Neuronal stem cell (in vitro differentiated cells): ENCODE measurements around the gene EVI5.

Experiments
- DNase-seq: peaks from one replicate; pipeline ENCODE4 v3.0.0-alpha.2; 2013; ENCODE audit warnings: low spot score
- H2AFZ ChIP-seq: one replicate; pipeline ENCODE4 v1.6.1; 2013; ENCODE audit warnings: mild to moderate bottlenecking, low read length, inconsistent platforms
- H2AK5ac ChIP-seq: 2 replicates; pipeline ENCODE4 v1.6.1; 2013; ENCODE audit warnings: low read depth, mild to moderate bottlenecking, inconsistent platforms, low read length, moderate library complexity, mixed read lengths
- H2BK120ac ChIP-seq: 2 replicates; pipeline ENCODE4 v1.6.1; 2013; ENCODE audit warnings: low read depth, mild to moderate bottlenecking, inconsistent platforms, low read length, moderate library complexity, mixed read lengths
- H2BK12ac ChIP-seq: one replicate; pipeline ENCODE4 v1.6.1; 2013; ENCODE audit warnings: low read length, inconsistent platforms
- H2BK15ac ChIP-seq: 2 replicates; pipeline ENCODE4 v1.6.1; 2013; ENCODE audit warnings: mild to moderate bottlenecking, low read length, inconsistent platforms, mixed read lengths
- H2BK5ac ChIP-seq: one replicate; pipeline ENCODE4 v1.6.1; 2013; ENCODE audit warnings: inconsistent platforms, mild to moderate bottlenecking, low read length, moderate library complexity
- H3K14ac ChIP-seq: one replicate; pipeline ENCODE4 v1.6.1; 2013; ENCODE audit warnings: low read length, inconsistent platforms
- H3K18ac ChIP-seq: 2 replicates; pipeline ENCODE4 v1.6.1; 2013; ENCODE audit warnings: low read length, inconsistent platforms
- H3K23ac ChIP-seq: 2 replicates; pipeline ENCODE4 v1.6.1; 2013; ENCODE audit warnings: low read depth, mild to moderate bottlenecking, mixed read lengths, low read length, inconsistent platforms; ENCODE audit not compliant: poor library complexity
- H3K27ac ChIP-seq: replicated peaks from 3 replicates; pipeline ENCODE4 v1.5.1; 2013; ENCODE audit warnings: low read length, inconsistent platforms
- H3K27me3 ChIP-seq, 3 experiments: 2 replicates each; pipeline ENCODE4 v1.6.1; 2013; ENCODE audit warnings: low read length in 3 of 3, mild to moderate bottlenecking in 2 of 3, inconsistent platforms in 1 of 3, low read depth in 1 of 3, mixed read lengths in 1 of 3, moderate library complexity in 1 of 3; ENCODE audit not compliant: control insufficient read depth in 3 of 3, insufficient read depth in 3 of 3
- H3K36me3 ChIP-seq, 2 donors: replicated peaks in 1 of 2; 2 replicates each; pipeline ENCODE4 v1.6.1; 2013; ENCODE audit warnings: low read length in 2 of 2; ENCODE audit not compliant: control insufficient read depth in 2 of 2, insufficient read depth in 2 of 2
- H3K4ac ChIP-seq: 2 replicates; pipeline ENCODE4 v1.6.1; 2013; ENCODE audit warnings: inconsistent platforms, mild to moderate bottlenecking, low read length, moderate library complexity
- H3K4me1 ChIP-seq, 2 donors: 1 replicate in 1 of 2; 2 replicates in 1 of 2; pipeline ENCODE4 v1.6.1; 2013; ENCODE audit warnings: low read length in 2 of 2, low read depth in 1 of 2; ENCODE audit not compliant: control insufficient read depth in 2 of 2, insufficient read depth in 1 of 2
- H3K4me2 ChIP-seq: one replicate; pipeline ENCODE4 v1.6.1; 2013; ENCODE audit warnings: mild to moderate bottlenecking, low read length, inconsistent platforms; ENCODE audit not compliant: insufficient read depth, poor library complexity, severe bottlenecking
- H3K4me3 ChIP-seq, 2 donors: 2 replicates each; pipeline ENCODE4 v1.5.1; 2013; ENCODE audit warnings: low read length in 2 of 2, mild to moderate bottlenecking in 2 of 2, inconsistent platforms in 1 of 2, moderate library complexity in 1 of 2
- H3K79me1 ChIP-seq: one replicate; pipeline ENCODE4 v1.6.1; 2013; ENCODE audit warnings: low read depth, mild to moderate bottlenecking, inconsistent platforms, low read length, moderate library complexity
- H3K9ac ChIP-seq: one replicate; pipeline ENCODE4 v1.6.1; 2013; ENCODE audit warnings: mild to moderate bottlenecking, low read depth, low read length, inconsistent platforms; ENCODE audit not compliant: poor library complexity
- H3K9me3 ChIP-seq, 2 donors: replicated peaks in 1 of 2; 2 replicates each; pipeline versions ENCODE3 to v1.6.1; 2013; ENCODE audit warnings: low read length in 2 of 2, mild to moderate bottlenecking in 2 of 2, inconsistent platforms in 1 of 2, low read depth in 1 of 2, mixed read lengths in 1 of 2, moderate library complexity in 1 of 2; ENCODE audit not compliant: control insufficient read depth in 2 of 2, insufficient read depth in 1 of 2
- H4K8ac ChIP-seq: one replicate; pipeline ENCODE4 v1.6.1; 2013; ENCODE audit warnings: low read depth, mild to moderate bottlenecking, inconsistent platforms, low read length, moderate library complexity
- H4K91ac ChIP-seq: one replicate; pipeline ENCODE4 v1.6.1; 2013; ENCODE audit warnings: low read length, low read depth, mild to moderate bottlenecking, inconsistent platforms; ENCODE audit not compliant: poor library complexity
- WGBS, 2 donors: extraction: QIAGEN DNeasy Blood & Tissue Kit; methylation state at CpG; one replicate each; pipeline ENCODE4 v1.1.7; 2013; ENCODE audit warnings: missing lambda C conversion rate in 2 of 2, mixed read lengths in 1 of 2; ENCODE audit not compliant: insufficient read length in 2 of 2, insufficient replicate concordance in 1 of 2; ENCODE audit errors: extremely low coverage in 2 of 2; 5-methylcytosine and 5-hydroxymethylcytosine counted together

EVI5 gene

GRCh38 chr1:92803140-92803887 is 18.4 kb upstream of the EVI5 start:
- DNase-seq = no peak
- H3K9ac ChIP-seq = no peak overlapping the region
- no peak overlapping the region for H3K18ac ChIP-seq
- H3K4me2 ChIP-seq = no peak overlapping the region
- H2BK15ac ChIP-seq = no peak overlapping the region
- no peak overlapping the region for H2AFZ ChIP-seq
- no peak overlapping the region for H2BK12ac ChIP-seq
- no peak overlapping the region for H4K91ac ChIP-seq
- no peak overlapping the region for H3K27ac ChIP-seq
- no peaks in the 10 kb centered on the region for H3K36me3 ChIP-seq
- H3K79me1 ChIP-seq = no peaks in the 10 kb centered on the region
- H3K14ac ChIP-seq = no peak overlapping the region
- no peak overlapping the region for H2AK5ac ChIP-seq
- WGBS, 2 donors = no CpG with 5 or more reads among the region's 7 CpGs
- no peak overlapping the region for H3K4me3 ChIP-seq
- no peaks in the 10 kb centered on the region for H3K4me1 ChIP-seq
- H3K27me3 ChIP-seq = peaks cover 0 to 4% (median 0%) of the 10 kb centered on the region in 3 experiments
- no peak overlapping the region for H2BK120ac ChIP-seq
- H4K8ac ChIP-seq = no peak overlapping the region
- no peaks in the 10 kb centered on the region for H3K9me3 ChIP-seq
- no peak overlapping the region for H3K4ac ChIP-seq
- no peak overlapping the region for H3K23ac ChIP-seq
- no peak overlapping the region for H2BK5ac ChIP-seq

- H3K36me3 ChIP-seq = no peaks in the 10 kb centered on the region
- H3K4me3 ChIP-seq = no peak overlapping the region
- H2BK120ac ChIP-seq = no peak overlapping the region
- no peak overlapping the region for H4K91ac ChIP-seq
- no peak overlapping the region for H2BK5ac ChIP-seq
- H3K27me3 ChIP-seq = peaks cover 0 to 8% (median 0%) of the 10 kb centered on the region in 3 experiments
- H3K27ac ChIP-seq = no peak overlapping the region
- no peaks in the 10 kb centered on the region for H3K79me1 ChIP-seq
- no peak overlapping the region for H3K4me2 ChIP-seq
- no peak overlapping the region for H2BK15ac ChIP-seq
- no CpG with 5 or more reads among the region's 1 CpG for WGBS, 2 donors
- no peak overlapping the region for H3K4ac ChIP-seq
- H3K14ac ChIP-seq = no peak overlapping the region
- H4K8ac ChIP-seq = no peak overlapping the region
- peaks cover 0 to 1% of the 10 kb centered on the region in 2 donors for H3K4me1 ChIP-seq
- H2BK12ac ChIP-seq = no peak overlapping the region
- H3K18ac ChIP-seq = no peak overlapping the region
- H2AFZ ChIP-seq = no peak overlapping the region
- no peaks in the 10 kb centered on the region for H3K9me3 ChIP-seq
- H3K23ac ChIP-seq = no peak overlapping the region
- H2AK5ac ChIP-seq = no peak overlapping the region
- H3K9ac ChIP-seq = no peak overlapping the region
- DNase-seq = no peak
Observed at GRCh38 chr1:92797961-92798360, 13.1 kb upstream of the EVI5 start.

- no peak overlapping the region for H4K8ac ChIP-seq
- H3K4me3 ChIP-seq = no peak overlapping the region
- H3K27me3 ChIP-seq = peaks cover 0 to 8% (median 0%) of the 10 kb centered on the region in 3 experiments
- no peak overlapping the region for H3K4me2 ChIP-seq
- H3K18ac ChIP-seq = no peak overlapping the region
- H3K4ac ChIP-seq = no peak overlapping the region
- H3K9me3 ChIP-seq = no peaks in the 10 kb centered on the region
- H4K91ac ChIP-seq = no peak overlapping the region
- no peak overlapping the region for H2AK5ac ChIP-seq
- no peak overlapping the region for H2AFZ ChIP-seq
- H2BK12ac ChIP-seq = no peak overlapping the region
- H3K79me1 ChIP-seq = no peaks in the 10 kb centered on the region
- peaks cover 0 to 1% of the 10 kb centered on the region in 2 donors for H3K4me1 ChIP-seq
- H3K27ac ChIP-seq = no peak overlapping the region
- H3K14ac ChIP-seq = no peak overlapping the region
- DNase-seq = no peak
- no peak overlapping the region for H2BK120ac ChIP-seq
- H3K9ac ChIP-seq = no peak overlapping the region
- no peak overlapping the region for H2BK5ac ChIP-seq
- no peak overlapping the region for H2BK15ac ChIP-seq
- H3K23ac ChIP-seq = no peak overlapping the region
- H3K36me3 ChIP-seq = no peaks in the 10 kb centered on the region
Observed at GRCh38 chr1:92797297-92797696, 12.4 kb upstream of the EVI5 start.

GRCh38 chr1:92795166-92795565 is 10.3 kb upstream of the EVI5 start:
- H3K36me3 ChIP-seq = no peaks in the 10 kb centered on the region
- peaks cover 0 to 8% (median 0%) of the 10 kb centered on the region in 3 experiments for H3K27me3 ChIP-seq
- H2BK12ac ChIP-seq = no peak overlapping the region
- no peak overlapping the region for H3K27ac ChIP-seq
- H3K9me3 ChIP-seq = no peaks in the 10 kb centered on the region
- H4K91ac ChIP-seq = no peak overlapping the region
- H2BK5ac ChIP-seq = no peak overlapping the region
- H4K8ac ChIP-seq = no peak overlapping the region
- H3K4ac ChIP-seq = no peak overlapping the region
- no peak overlapping the region for H3K14ac ChIP-seq
- H2AFZ ChIP-seq = no peak overlapping the region
- H2AK5ac ChIP-seq = no peak overlapping the region
- H3K79me1 ChIP-seq = no peaks in the 10 kb centered on the region
- no peak overlapping the region for H2BK15ac ChIP-seq
- H2BK120ac ChIP-seq = no peak overlapping the region
- WGBS, 2 donors = no CpG with 5 or more reads among the region's 4 CpGs
- no peak overlapping the region for H3K4me2 ChIP-seq
- H3K4me1 ChIP-seq = peaks cover 2 to 4% of the 10 kb centered on the region in 2 donors
- no peak overlapping the region for H3K23ac ChIP-seq
- no peak overlapping the region for H3K18ac ChIP-seq
- H3K9ac ChIP-seq = no peak overlapping the region
- H3K4me3 ChIP-seq = no peak overlapping the region
- no peak for DNase-seq
